GM19397 (cell line): ENCODE measurements around the gene PLA2G4E.

ENCODE experiments used
- ATAC-seq: cut with Tn5 transposase; IDR thresholded peaks from one replicate; pipeline ENCODE4 v1.9.1; 2021; ENCODE audit warnings: mild to moderate bottlenecking, moderate library complexity; ENCODE audit not compliant: unreplicated experiment

PLA2G4E gene

DNA sequence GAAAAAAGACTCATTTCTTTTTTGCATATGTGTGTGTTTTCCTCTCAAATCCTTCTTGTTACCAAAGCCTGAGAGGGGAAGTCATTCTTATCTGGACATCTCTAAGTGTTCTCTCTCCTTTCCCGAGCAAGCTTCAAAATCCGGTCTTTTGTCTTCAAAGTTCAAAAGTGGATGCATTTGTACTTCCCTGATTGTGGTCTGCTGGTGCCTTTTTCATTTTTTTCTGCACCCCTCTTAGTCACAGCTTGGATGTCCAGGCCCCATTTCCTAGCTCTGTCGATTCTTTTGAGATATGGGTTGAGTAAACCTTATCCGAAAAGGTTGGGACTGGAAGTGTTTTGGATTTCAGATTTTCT is 83.3 kb downstream of the PLA2G4E start:
- ATAC-seq, result no peak

DNA sequence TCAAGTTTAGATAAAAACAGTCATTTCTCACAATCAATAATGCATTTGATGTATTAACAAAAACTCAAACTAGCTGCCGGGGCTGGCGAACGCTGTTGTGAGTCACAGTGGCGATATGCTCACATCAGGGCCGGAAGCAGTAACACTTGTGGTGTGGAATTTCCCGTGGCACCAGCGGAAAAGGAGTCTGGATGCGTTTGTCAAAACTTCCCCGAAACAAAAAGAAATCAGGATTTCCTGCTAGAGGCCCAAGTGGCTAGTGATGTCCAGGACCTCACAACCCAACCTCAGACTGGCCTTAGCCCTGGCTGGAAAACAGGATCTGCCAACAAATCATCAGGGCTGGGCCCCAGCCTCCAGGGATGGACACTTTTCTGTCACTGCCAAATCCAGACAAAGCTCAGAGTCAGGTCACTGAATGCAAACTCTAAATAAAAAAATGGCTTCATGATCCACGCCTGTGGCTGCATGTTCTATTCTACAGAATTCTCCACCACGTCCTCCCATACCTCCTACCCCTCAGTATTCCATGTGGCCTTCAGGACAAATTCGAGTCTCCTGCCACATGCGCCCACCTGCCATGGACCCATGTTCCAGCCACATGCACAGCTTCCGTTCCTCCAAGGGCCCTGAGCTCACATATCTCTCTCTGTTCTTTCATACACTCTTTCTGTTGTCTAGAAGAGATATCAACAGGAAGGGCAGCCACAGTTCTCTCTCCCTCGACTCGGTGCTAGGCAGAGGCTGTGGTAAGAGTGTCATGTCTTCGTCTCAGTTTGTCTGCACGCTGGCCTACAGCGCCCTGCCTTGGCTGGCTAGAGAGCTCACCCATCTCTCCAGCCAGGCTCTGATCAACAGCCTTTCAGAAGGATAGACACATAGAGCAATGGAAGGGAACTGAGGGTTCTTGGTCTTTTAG is 83.9 kb downstream of the PLA2G4E start:
- ATAC-seq, result no peak

DNA sequence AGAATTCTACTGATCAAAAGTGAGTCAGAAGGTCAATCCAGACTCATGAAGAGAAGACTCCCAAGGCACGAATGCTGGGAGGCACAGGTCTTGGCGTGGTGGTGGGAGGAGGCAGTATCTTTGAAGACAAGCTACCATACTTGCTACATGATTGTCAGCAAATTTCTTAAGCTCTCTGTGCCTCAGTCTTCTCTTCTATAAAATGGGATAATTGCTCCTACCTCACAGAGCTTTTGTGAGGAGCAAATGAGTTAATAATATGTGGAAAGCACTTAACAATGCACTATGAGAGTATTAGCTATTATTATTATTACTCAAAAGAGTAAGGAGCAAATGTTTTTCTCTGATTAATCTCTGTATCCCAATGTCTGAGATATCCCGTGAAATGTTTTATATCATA is 84.7 kb downstream of the PLA2G4E start:
- ATAC-seq, result no peak

DNA sequence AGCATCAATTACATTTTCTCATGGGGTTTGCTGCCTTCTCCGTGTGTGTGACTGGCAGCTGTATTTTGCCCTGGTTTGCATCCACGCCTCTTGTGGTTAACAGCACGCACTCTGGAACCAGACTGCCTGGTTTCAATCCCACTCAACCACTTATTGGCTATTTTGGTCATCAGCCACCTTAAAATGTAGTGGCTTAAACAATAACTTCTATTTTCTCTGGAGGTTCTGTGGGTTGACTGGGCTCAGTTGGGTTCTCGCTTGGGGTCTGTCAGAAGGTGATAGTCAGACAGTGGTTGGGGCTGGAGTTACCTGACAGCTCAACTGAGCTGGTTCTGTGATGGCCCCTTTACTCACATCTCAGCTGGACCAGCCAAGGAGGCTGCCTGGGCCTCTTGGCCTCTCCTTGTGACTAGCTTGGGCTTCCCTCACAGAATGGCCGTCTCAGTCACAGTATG is 85.2 kb downstream of the PLA2G4E start:
- ATAC-seq, result peak; percentile 43

DNA sequence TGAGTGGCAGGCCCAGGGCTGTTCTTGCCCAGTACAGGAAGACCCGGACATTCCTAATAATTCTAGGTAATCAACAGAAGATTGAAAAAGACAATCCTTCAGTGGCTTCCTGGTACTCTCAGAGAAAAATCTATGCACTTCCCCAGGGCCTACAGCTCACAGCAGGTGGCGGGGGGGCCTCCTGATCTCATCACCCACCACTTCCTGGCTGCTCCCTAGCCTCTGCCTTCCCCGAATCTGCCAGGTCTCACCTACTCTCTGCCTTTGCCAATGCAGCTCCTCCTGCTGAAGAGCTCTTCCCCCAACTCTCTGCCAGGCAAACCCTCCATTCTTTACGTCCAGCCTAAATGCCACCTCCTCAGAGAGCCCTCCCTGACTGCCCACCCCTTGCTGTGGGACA is 86.0 kb downstream of the PLA2G4E start:
- peak; percentile 38 for ATAC-seq

DNA sequence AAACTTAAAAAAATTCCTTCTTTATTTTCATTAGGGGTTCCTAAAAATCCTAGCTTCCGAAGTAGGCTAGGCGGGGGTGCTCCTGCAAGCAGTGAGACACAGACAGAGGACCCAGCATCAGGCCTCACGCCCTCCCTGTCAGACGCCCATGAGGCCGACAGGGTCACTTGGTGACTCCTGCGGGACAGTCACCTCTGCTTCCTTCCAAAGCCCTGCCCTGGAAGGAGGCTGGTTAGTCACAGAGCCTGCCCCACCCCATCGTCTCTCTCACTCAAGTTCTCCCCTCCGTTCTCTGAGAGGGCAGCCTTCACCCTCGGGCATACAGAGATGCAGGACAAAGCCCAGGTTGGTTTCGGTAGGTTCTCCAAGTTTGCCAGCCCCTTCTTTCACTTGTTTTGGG is 87.1 kb downstream of the PLA2G4E start:
- ATAC-seq, result no peak

DNA sequence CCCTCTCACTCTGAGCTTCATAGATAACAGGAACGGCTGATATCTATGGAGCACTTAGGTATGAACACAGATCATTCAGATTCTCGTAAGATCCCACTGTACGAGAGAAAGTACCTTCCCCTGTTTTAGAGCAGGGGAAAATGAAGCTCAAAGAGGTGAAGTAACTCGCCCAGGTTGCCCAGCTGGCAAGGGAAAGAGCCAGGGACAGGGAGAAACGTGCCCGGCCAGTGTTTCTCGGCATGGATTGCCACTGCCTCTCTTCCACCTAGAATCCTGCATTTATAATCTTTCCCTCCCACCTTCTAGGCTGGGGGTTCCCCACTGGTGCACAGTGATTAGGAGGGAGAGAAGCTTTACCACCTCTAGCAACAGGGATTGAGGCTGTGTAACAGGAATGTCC is 87.5 kb downstream of the PLA2G4E start:
- no peak for ATAC-seq

DNA sequence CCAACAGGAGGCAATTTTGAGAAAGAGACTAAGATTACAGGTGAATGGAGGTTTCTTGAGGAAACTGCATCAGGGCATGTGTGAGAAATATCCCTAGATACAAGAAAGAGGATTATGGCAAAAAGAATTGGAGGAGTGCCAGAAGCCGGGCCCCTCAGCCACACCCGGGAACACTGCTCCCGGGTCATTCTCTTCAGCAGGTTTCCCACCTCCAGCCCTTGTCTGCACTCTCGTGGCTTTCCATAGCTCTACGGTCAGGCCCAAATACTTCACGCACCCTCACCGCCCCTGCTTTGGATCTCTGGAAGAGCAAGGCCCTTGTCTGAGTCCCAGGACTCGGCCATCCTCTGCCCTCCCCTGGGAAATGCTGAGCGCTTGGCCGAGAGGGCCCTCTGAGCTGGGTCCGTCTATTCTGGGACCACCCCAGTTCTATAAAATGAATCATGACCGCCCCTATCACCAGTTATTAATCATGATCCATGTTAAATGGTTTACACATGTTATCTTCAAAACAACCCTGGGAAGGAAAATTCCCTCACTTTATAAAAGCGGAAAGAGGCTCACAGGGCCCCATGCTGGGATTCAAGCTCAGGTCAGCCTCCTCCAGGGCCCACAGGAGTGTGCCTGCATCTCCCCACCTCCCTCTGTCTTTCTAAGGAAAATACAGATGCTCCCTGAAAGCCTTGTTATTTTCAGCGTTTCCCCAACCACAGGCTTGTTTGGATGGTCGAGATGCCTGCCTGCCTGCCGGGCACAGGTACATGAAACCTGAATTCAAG is 88.1 kb downstream of the PLA2G4E start:
- no peak for ATAC-seq

DNA sequence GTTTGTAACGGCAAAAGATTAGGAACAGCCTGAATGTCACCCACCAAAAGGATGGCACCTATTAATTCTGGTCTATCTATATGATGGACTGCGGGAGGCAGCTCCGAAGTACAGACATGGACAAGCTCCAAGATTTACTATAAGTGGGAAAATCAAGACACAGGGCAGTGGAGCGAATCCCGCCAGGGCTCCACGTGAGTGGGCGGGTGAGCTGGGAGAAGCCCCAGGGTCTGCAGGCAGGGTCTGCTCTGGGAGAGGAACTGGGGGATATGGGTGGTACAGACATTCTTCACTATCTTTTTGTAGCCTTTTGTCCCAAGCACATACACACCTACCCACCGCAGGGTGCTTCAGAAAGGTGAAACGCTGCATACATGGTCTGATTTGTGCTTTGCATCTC is 88.7 kb downstream of the PLA2G4E start:
- no peak for ATAC-seq
